Common myeloid progenitor, CD34-positive (primary cell): ENCODE measurements around the gene MYL6.
"Not testable (repeated sequence)": the region's sequence is repeated elsewhere in the genome, so short reads cannot be mapped to it uniquely, and the experiment has no call there.

Experiments used
- CTCF ChIA-PET: fragments of 350-600 bp; sonication (Branson Sonifier 250); formaldehyde crosslinking; loops from one replicate; lab custom pipeline; 2021; ENCODE audit warnings: antibody characterized with exemption; lab: Charles Lee
- POLR2A ChIA-PET: fragments of 350-600 bp; sonication (Branson Sonifier 250); formaldehyde crosslinking; loops from one replicate; lab custom pipeline; 2021; ENCODE audit warnings: antibody characterized with exemption; lab: Charles Lee
- DNase-seq, 3 donors: peaks; one replicate each; pipeline versions ENCODE4 v3.0.0 to v3.0.0-alpha.2; 2013
- H3K27ac ChIP-seq, 2 experiments: 1 replicate in 1 of 2; 2 replicates in 1 of 2; pipeline ENCODE4 v1.7.0; 2013; ENCODE audit warnings: inconsistent platforms in 2 of 2, low read length in 2 of 2, mild to moderate bottlenecking in 2 of 2, low read depth in 1 of 2, moderate library complexity in 1 of 2; ENCODE audit not compliant: severe bottlenecking in 2 of 2, insufficient read depth in 1 of 2, poor library complexity in 1 of 2
- H3K27me3 ChIP-seq, 5 experiments: replicated peaks in 2 of 5; 1 replicate in 3 of 5; 2 replicates in 2 of 5; pipeline versions ENCODE4 v1.6.1 to v1.7.0; 2013; ENCODE audit warnings: low read length in 4 of 5, mild to moderate bottlenecking in 2 of 5, moderate library complexity in 2 of 5, inconsistent platforms in 1 of 5; ENCODE audit not compliant: insufficient read depth in 5 of 5, control insufficient read depth in 4 of 5
- H3K36me3 ChIP-seq, 4 experiments: 1 replicate in 2 of 4; 2 replicates in 2 of 4; pipeline versions ENCODE4 v1.6.1 to v1.7.0; 2013; ENCODE audit warnings: low read length in 3 of 4, control low read depth in 1 of 4, mild to moderate bottlenecking in 1 of 4; ENCODE audit not compliant: control insufficient read depth in 4 of 4, insufficient read depth in 4 of 4
- H3K4me1 ChIP-seq, 4 experiments: 1 replicate in 3 of 4; 2 replicates in 1 of 4; pipeline versions ENCODE4 v1.6.1 to v1.7.1; 2013; ENCODE audit warnings: low read length in 3 of 4, mild to moderate bottlenecking in 3 of 4, control low read depth in 1 of 4, inconsistent platforms in 1 of 4, moderate library complexity in 1 of 4; ENCODE audit not compliant: control insufficient read depth in 4 of 4, insufficient read depth in 4 of 4; ENCODE audit errors: control extremely low read depth in 1 of 4
- H3K4me3 ChIP-seq, 7 experiments: 1 replicate in 4 of 7; 2 replicates in 3 of 7; pipeline versions ENCODE4 v1.5.1 to v1.7.0; 2013; ENCODE audit warnings: mild to moderate bottlenecking in 7 of 7, low read length in 6 of 7, moderate library complexity in 6 of 7, inconsistent platforms in 2 of 7, low read depth in 2 of 7, control low read depth in 1 of 7; ENCODE audit not compliant: insufficient read depth in 4 of 7, control insufficient read depth in 1 of 7; ENCODE audit errors: extremely low read depth in 1 of 7
- H3K9me3 ChIP-seq, 5 experiments: 1 replicate in 4 of 5; 2 replicates in 1 of 5; pipeline versions ENCODE4 v1.6.1 to v1.7.1; 2013; ENCODE audit warnings: low read length in 4 of 5, mild to moderate bottlenecking in 2 of 5, inconsistent platforms in 1 of 5, low read depth in 1 of 5, moderate library complexity in 1 of 5; ENCODE audit not compliant: control insufficient read depth in 4 of 5, insufficient read depth in 2 of 5; ENCODE audit errors: control extremely low read depth in 1 of 5
- WGBS: methylation state at CpG from one replicate; pipeline ENCODE4 v1.1.5; 2013; ENCODE audit not compliant: insufficient coverage; 5-methylcytosine and 5-hydroxymethylcytosine counted together

The MYL6 gene

GRCh38 chr12:56155256-56155845 lies 2.8 kb upstream of the MYL6 start:
- no peaks in the 10 kb centered on the region for H3K27me3 ChIP-seq
- POLR2A ChIA-PET: interaction anchor here (0.7 kb wide), 1 partner anchor 67 kb away, joined by 3 read pairs; no protein-coding TSS in a partner anchor
- H3K9me3 ChIP-seq: no peaks in the 10 kb centered on the region
- H3K4me1 ChIP-seq: peaks cover 12 to 62% (median 51%) of the 10 kb centered on the region in 4 experiments
- no peak overlapping the region for H3K27ac ChIP-seq
- H3K36me3 ChIP-seq: peaks cover 0 to 22% (median 16%) of the 10 kb centered on the region in 4 experiments
- WGBS: 96% methylated on average over 11 of the region's 11 CpGs
- H3K4me3 ChIP-seq: no peak overlapping the region
- DNase-seq: no peak
- CTCF ChIA-PET: interaction anchor here (1.0 to 3.1 kb wide), 12 partner anchors 8 to 36 kb away, joined by 3 to 15 read pairs (median 6); partner anchors contain the start of genes ESYT1, SMARCC2 and ZC3H10

- Histone ChIP-seq H3K36me3 (peaks cover 0 to 35% (median 27%) of the 10 kb centered on the region in 4 experiments), H3K4me1 (peaks cover 12 to 54% (median 48%) of the 10 kb centered on the region in 4 experiments), H3K27ac (peak overlapping the region; percentile 25 to 83), H3K4me3 (peak overlapping the region in 5 of 7 experiments; percentile 72 to 99 (median 94))
- 98% methylated on average over 12 of the region's 21 CpGs for WGBS
- CTCF ChIA-PET: interaction anchor here (1.0 to 2.2 kb wide), 4 partner anchors 19 to 301 kb away, joined by 3 to 9 read pairs (median 6); partner anchors contain the start of genes ESYT1 and SMARCC2
- not testable (repeated sequence) for DNase-seq, H3K9me3 ChIP-seq, H3K27me3 ChIP-seq
- POLR2A ChIA-PET: interaction anchor here (0.6 to 0.8 kb wide), 2 partner anchors 41 to 112 kb away, joined by 3 to 4 read pairs; no protein-coding TSS in a partner anchor
Measured at GRCh38 chr12:56156464-56157200, 1.5 kb upstream of the MYL6 start.

- peak; percentile 83 to 88 (median 87) for DNase-seq
- Histone ChIP-seq H3K27me3 (no peaks in the 10 kb centered on the region), H3K36me3 (peaks cover 0 to 42% (median 34%) of the 10 kb centered on the region in 4 experiments), H3K27ac (peak overlapping the region; percentile 25 to 83), H3K4me1 (peaks cover 12 to 50% (median 44%) of the 10 kb centered on the region in 4 experiments), H3K9me3 (no peaks in the 10 kb centered on the region), H3K4me3 (peak overlapping the region; percentile 44 to 99 (median 75))
- ChIA-PET CTCF (interaction anchor here (0.6 to 2.4 kb wide), 6 partner anchors 13 to 301 kb away, joined by 3 to 13 read pairs (median 6); partner anchors contain the start of genes ESYT1 and SMARCC2), POLR2A (interaction anchor here (0.5 to 2.6 kb wide), 4 partner anchors 11 to 113 kb away, joined by 3 to 24 read pairs (median 4); partner anchors contain the start of gene ESYT1)
- WGBS: 1% methylated on average over 30 of the region's 45 CpGs
Measured at GRCh38 chr12:56157201-56158028, 744 bp upstream of the MYL6 start.

- Histone ChIP-seq H3K4me3 (peak overlapping the region; percentile 71 to 99 (median 97)), H3K9me3 (no peaks in the 10 kb centered on the region), H3K36me3 (peaks cover 0 to 58% (median 46%) of the 10 kb centered on the region in 4 experiments), H3K27ac (peak overlapping the region; percentile 94 to 98), H3K27me3 (no peaks in the 10 kb centered on the region), H3K4me1 (peaks cover 10 to 35% (median 32%) of the 10 kb centered on the region in 4 experiments)
- CTCF ChIA-PET: interaction anchor here (0.8 to 5.6 kb wide), 12 partner anchors 11 to 41 kb away, joined by 3 to 36 read pairs (median 4); partner anchors contain the start of genes ESYT1, SMARCC2 and ZC3H10
- POLR2A ChIA-PET: interaction anchor here (0.5 to 2.6 kb wide), 5 partner anchors 11 to 52 kb away, joined by 3 to 24 read pairs (median 4); partner anchors contain the start of genes ESYT1 and ZC3H10
- peak in 2 of 3 donors; percentile 32 to 46 for DNase-seq
- WGBS: 0% methylated on average over 4 of the region's 6 CpGs
Measured at GRCh38 chr12:56158926-56159461, 835 bp downstream of the MYL6 start.

GRCh38 chr12:56159482-56160192 lies 1.5 kb downstream of the MYL6 start:
- ChIA-PET CTCF (interaction anchor here (0.8 to 5.6 kb wide), 12 partner anchors 12 to 41 kb away, joined by 3 to 36 read pairs (median 4); partner anchors contain the start of genes ESYT1, SMARCC2 and ZC3H10), POLR2A (interaction anchor here (0.5 to 2.6 kb wide), 5 partner anchors 10 to 52 kb away, joined by 3 to 24 read pairs (median 4); partner anchors contain the start of genes ESYT1 and ZC3H10)
- Histone ChIP-seq H3K4me1 (peaks cover 10 to 35% (median 31%) of the 10 kb centered on the region in 4 experiments), H3K36me3 (peaks cover 0 to 61% (median 52%) of the 10 kb centered on the region in 4 experiments), H3K27me3 (no peaks in the 10 kb centered on the region), H3K27ac (peak overlapping the region; percentile 94 to 98), H3K4me3 (peak overlapping the region in 6 of 7 experiments; percentile 71 to 99 (median 96)), H3K9me3 (no peaks in the 10 kb centered on the region)
- WGBS: 64% methylated on average over 4 of the region's 8 CpGs
- no peak for DNase-seq
